ENCODE data around the gene TLR6.
"Not testable (repeated sequence)": the region's sequence is repeated elsewhere in the genome, so short reads cannot be mapped to it uniquely, and the experiment has no call there.

TLR6 gene

GRCh38 chr4:38779790-38780189, 76.8 kb downstream of the TLR6 start:
- Histone ChIP-seq H3K4me3 (ENCODE audit: low read length, poor library complexity, severe bottlenecking) (no peak overlapping the region), H3K9me3 (ENCODE audit: insufficient read depth, low read depth, low read length) (no peaks in the 10 kb centered on the region), H4K20me1 (ENCODE audit: insufficient read depth, low read length, poor library complexity, severe bottlenecking) (no peaks in the 10 kb centered on the region), H3K4me1 (ENCODE audit: insufficient read depth, low read length, poor library complexity, severe bottlenecking) (no peaks in the 10 kb centered on the region), H3K27me3 (ENCODE audit: insufficient read depth, low read length, poor library complexity, severe bottlenecking) (no peaks in the 10 kb centered on the region), H2AFZ (ENCODE audit: low read length) (no peak overlapping the region), H3K9me2 (replicated peaks; ENCODE audit: low read depth, low read length) (no peaks in the 10 kb centered on the region), H3K79me2 (ENCODE audit: insufficient read depth, low read length) (no peaks in the 10 kb centered on the region), H3F3A (ENCODE audit: low read depth) (no peaks in the 10 kb centered on the region), H3K4me2 (ENCODE audit: low read depth, low read length, poor library complexity, severe bottlenecking) (no peak overlapping the region), H3K36me3 (ENCODE audit: insufficient read depth, low read length) (no peaks in the 10 kb centered on the region), H3K9ac (ENCODE audit: low read depth, low read length, poor library complexity, severe bottlenecking) (no peak overlapping the region)
- no peak for TF ChIP-seq CTCF (conservative IDR thresholded peaks at IDR 0.05; ENCODE audit: low read length)
- no peak for TF ChIP-seq EZH2phosphoT487 (IDR thresholded peaks at IDR 0.05; ENCODE audit: borderline replicate concordance)

GRCh38 chr4:38777925-38778324, 78.7 kb downstream of the TLR6 start:
- not testable (repeated sequence) for H2AFZ ChIP-seq (ENCODE audit: low read length); H3K9ac ChIP-seq (ENCODE audit: low read depth, low read length, poor library complexity, severe bottlenecking); H3K36me3 ChIP-seq (ENCODE audit: insufficient read depth, low read length); H3K4me2 ChIP-seq (ENCODE audit: low read depth, low read length, poor library complexity, severe bottlenecking); H3K4me1 ChIP-seq (ENCODE audit: insufficient read depth, low read length, poor library complexity, severe bottlenecking); H4K20me1 ChIP-seq (ENCODE audit: insufficient read depth, low read length, poor library complexity, severe bottlenecking); H3K79me2 ChIP-seq (ENCODE audit: insufficient read depth, low read length); H3K9me3 ChIP-seq (ENCODE audit: insufficient read depth, low read depth, low read length); H3K4me3 ChIP-seq (ENCODE audit: low read length, poor library complexity, severe bottlenecking); H3K27me3 ChIP-seq (ENCODE audit: insufficient read depth, low read length, poor library complexity, severe bottlenecking); H3K9me2 ChIP-seq (replicated peaks; ENCODE audit: low read depth, low read length); H3F3A ChIP-seq (ENCODE audit: low read depth)

- Histone ChIP-seq H3K9me3 (ENCODE audit: insufficient read depth, low read depth, low read length) (no peaks in the 10 kb centered on the region), H4K20me1 (ENCODE audit: insufficient read depth, low read length, poor library complexity, severe bottlenecking) (no peaks in the 10 kb centered on the region), H3K4me3 (ENCODE audit: low read length, poor library complexity, severe bottlenecking) (no peak overlapping the region), H3K9me2 (replicated peaks; ENCODE audit: low read depth, low read length) (no peaks in the 10 kb centered on the region), H3K9ac (ENCODE audit: low read depth, low read length, poor library complexity, severe bottlenecking) (no peak overlapping the region), H2AFZ (ENCODE audit: low read length) (no peak overlapping the region), H3K36me3 (ENCODE audit: insufficient read depth, low read length) (no peaks in the 10 kb centered on the region), H3K4me1 (ENCODE audit: insufficient read depth, low read length, poor library complexity, severe bottlenecking) (no peaks in the 10 kb centered on the region), H3K79me2 (ENCODE audit: insufficient read depth, low read length) (no peaks in the 10 kb centered on the region), H3F3A (ENCODE audit: low read depth) (no peaks in the 10 kb centered on the region), H3K4me2 (ENCODE audit: low read depth, low read length, poor library complexity, severe bottlenecking) (no peak overlapping the region), H3K27me3 (ENCODE audit: insufficient read depth, low read length, poor library complexity, severe bottlenecking) (peaks cover 5% of the 10 kb centered on the region)
- no peak for TF ChIP-seq CTCF (conservative IDR thresholded peaks at IDR 0.05; ENCODE audit: low read length)
- TF ChIP-seq EZH2phosphoT487 (IDR thresholded peaks at IDR 0.05; ENCODE audit: borderline replicate concordance), result no peak
Observed at GRCh38 chr4:38775326-38775725, 81.3 kb downstream of the TLR6 start.

DNA sequence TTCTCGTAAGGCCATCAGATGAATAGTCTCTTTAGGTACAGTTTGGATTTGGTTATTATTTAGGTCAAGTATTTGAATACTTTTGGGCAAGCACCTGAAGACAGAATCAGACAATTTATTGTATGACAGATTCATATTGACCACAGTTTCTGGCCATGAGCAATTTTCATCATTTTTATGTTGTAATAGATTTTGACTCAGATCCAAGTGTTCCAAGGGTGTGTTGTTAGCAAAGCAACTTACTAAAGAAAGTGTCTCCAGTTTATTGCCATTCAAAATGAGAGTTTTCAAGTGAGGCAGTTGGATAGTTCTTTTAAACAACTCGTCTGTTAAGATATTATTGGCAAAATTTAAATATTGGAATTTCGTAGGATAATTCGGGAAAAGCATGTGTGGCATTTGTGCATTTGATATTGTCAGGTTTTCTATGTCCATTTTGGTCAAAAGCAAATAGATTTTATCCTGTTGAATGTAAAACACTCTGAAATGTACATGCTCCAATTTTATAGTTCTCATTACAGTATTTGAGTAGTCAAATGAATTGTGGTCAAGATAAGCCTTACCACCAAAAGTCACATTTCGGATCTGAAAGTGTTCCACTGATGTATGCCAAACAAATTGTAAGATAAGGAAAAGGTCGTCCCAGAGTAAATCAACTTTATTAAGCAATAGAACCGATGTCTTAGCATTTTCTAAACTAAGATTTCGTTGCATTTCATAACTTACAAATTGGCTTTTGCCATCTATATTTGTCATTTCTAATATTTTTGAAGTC, 82.2 kb downstream of the TLR6 start:
- Histone ChIP-seq H3K4me2 (ENCODE audit: low read depth, low read length, poor library complexity, severe bottlenecking) (no peak overlapping the region), H2AFZ (ENCODE audit: low read length) (no peak overlapping the region), H3F3A (ENCODE audit: low read depth) (no peaks in the 10 kb centered on the region), H3K9ac (ENCODE audit: low read depth, low read length, poor library complexity, severe bottlenecking) (no peak overlapping the region), H3K9me3 (ENCODE audit: insufficient read depth, low read depth, low read length) (no peaks in the 10 kb centered on the region), H3K4me3 (ENCODE audit: low read length, poor library complexity, severe bottlenecking) (no peak overlapping the region), H3K79me2 (ENCODE audit: insufficient read depth, low read length) (no peaks in the 10 kb centered on the region), H3K27me3 (ENCODE audit: insufficient read depth, low read length, poor library complexity, severe bottlenecking) (peaks cover 5% of the 10 kb centered on the region), H4K20me1 (ENCODE audit: insufficient read depth, low read length, poor library complexity, severe bottlenecking) (no peaks in the 10 kb centered on the region), H3K36me3 (ENCODE audit: insufficient read depth, low read length) (no peaks in the 10 kb centered on the region), H3K9me2 (replicated peaks; ENCODE audit: low read depth, low read length) (no peaks in the 10 kb centered on the region), H3K4me1 (ENCODE audit: insufficient read depth, low read length, poor library complexity, severe bottlenecking) (no peaks in the 10 kb centered on the region)
- TF ChIP-seq EZH2phosphoT487 (IDR thresholded peaks at IDR 0.05; ENCODE audit: borderline replicate concordance) (no peak), CTCF (conservative IDR thresholded peaks at IDR 0.05; ENCODE audit: low read length) (no peak)

Measured in Loucy (cell line).